GM23248 (cell line): ENCODE data around the gene SEPTIN2.

Source experiments
- EZH2 ChIP-seq: fragments of 200-600 bp; sonication (generic); IDR thresholded peaks from 2 replicates; pipeline ENCODE4 v1.6.1; 2018; ENCODE audit warnings: antibody characterized with exemption, mild to moderate bottlenecking; ENCODE audit not compliant: insufficient read depth, poor library complexity, severe bottlenecking
- EZH2phosphoT487 ChIP-seq: fragments of 200-600 bp; sonication (generic); IDR thresholded peaks from 2 replicates; pipeline ENCODE4 v1.6.1; 2018; ENCODE audit warnings: antibody characterized with exemption, moderate library complexity, mild to moderate bottlenecking, low read depth; ENCODE audit not compliant: insufficient read depth

DNA sequence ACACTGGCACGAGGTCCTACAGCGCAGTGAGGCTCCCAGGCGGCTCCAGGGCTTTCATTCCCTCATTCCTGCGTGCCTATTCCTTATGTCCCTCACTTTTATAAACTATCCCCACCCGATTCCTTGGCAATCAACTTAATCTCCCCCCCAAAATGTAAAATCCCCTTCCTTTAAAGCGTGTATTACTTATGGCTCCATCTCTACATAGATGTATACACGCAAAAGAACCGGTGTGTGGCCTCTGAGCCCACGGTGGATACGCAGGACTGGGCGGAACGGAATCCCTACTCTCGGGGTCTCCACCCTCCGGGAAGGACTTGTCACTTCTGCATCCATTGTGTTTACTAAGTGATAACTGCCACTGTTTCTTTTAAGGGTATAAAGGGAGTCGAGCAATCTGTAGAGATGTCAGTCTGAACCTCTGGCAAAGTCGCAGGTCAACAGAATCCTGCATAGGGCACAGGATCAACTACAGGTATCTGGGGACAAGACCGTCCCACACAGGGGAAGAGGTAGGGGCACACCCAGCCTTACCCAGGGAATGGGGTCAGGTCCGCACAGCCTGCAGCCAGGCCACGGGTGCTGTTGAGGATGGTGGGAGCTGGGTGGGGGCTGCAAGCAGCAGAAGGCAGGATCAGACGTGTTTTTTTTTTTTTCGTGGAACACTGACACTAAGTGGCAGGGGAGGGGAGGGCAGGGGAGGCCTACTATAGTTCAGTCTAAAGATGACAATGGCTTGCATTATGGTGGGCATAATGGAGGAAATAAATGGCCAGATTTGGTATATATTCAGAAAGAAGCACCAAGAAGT lies 42.3 kb upstream of the SEPTIN2 start:
- TF ChIP-seq EZH2 (no peak), EZH2phosphoT487 (no peak)
